Heart left ventricle (tissue), 16 donors: Measurements from ENCODE around the gene GRIN2A. TPM values are rescaled to one million over a fixed set of nuclear protein-coding genes. Genes with fewer than 3 reads are reported as not detected.

ENCODE experiments used
- ATAC-seq, 4 donors: fragments of 200-7000 bp; cut with Tn5 transposase; one replicate each; pipeline ENCODE4 v1.9.1; 2020 to 2022; ENCODE audit warnings: moderate library complexity in 4 of 4, mild to moderate bottlenecking in 3 of 4, moderate number of reproducible peaks in 1 of 4
- DNase-seq, 5 donors: peaks; one replicate each; pipeline ENCODE4 v3.0.0-alpha.2; 2020
- H3K27ac ChIP-seq, 12 donors: fragments of 200-600 bp; sonication (generic) in 4 of 12; one replicate each; pipeline versions ENCODE4 v1.5.0 to v1.8.0; 2016 to 2022; ENCODE audit warnings: mild to moderate bottlenecking in 2 of 12
- H3K27me3 ChIP-seq, 9 donors: fragments of 200-600 bp; sonication (generic) in 2 of 9; one replicate each; pipeline versions ENCODE4 v1.5.1 to v1.8.0; 2016 to 2022; ENCODE audit warnings: mild to moderate bottlenecking in 3 of 9
- H3K36me3 ChIP-seq, 9 donors: fragments of 200-600 bp; sonication (generic) in 2 of 9; one replicate each; pipeline versions ENCODE4 v1.5.0 to v1.8.0; 2018 to 2022; ENCODE audit warnings: mild to moderate bottlenecking in 2 of 9
- H3K4me1 ChIP-seq, 12 donors: fragments of 200-600 bp; sonication (generic) in 4 of 12; one replicate each; pipeline versions ENCODE4 v1.5.0 to v1.8.0; 2016 to 2022; ENCODE audit warnings: mild to moderate bottlenecking in 3 of 12
- H3K4me3 ChIP-seq, 12 donors: fragments of 200-600 bp; sonication (generic) in 4 of 12; one replicate each; pipeline versions ENCODE4 v1.5.0 to v1.8.0; 2017 to 2022; ENCODE audit warnings: mild to moderate bottlenecking in 9 of 12, moderate library complexity in 4 of 12
- H3K9me3 ChIP-seq, 12 donors: fragments of 200-600 bp; sonication (generic) in 4 of 12; one replicate each; pipeline versions ENCODE4 v1.5.0 to v1.8.0; 2016 to 2022; ENCODE audit warnings: mild to moderate bottlenecking in 1 of 12
- POLR2A ChIP-seq, 2 donors: fragments of 450-650 bp; IDR thresholded peaks; one replicate each; pipeline ENCODE4 v1.6.1; 2017; ENCODE audit warnings: antibody characterized with exemption in 2 of 2, mild to moderate bottlenecking in 2 of 2, moderate library complexity in 2 of 2
- WGBS, 4 donors: extraction: QIAGEN DNeasy Blood & Tissue Kit in 2 of 4; methylation state at CpG; one replicate each; pipeline versions ENCODE4 v1.1.5 to v1.1.7; 2013 to 2018; 5-methylcytosine and 5-hydroxymethylcytosine counted together
- intact Hi-C, 10 donors: fragments of 100-400 bp; cut with DNase I; formaldehyde crosslinking; loops; one replicate each; pipeline versions ENCODE4 v1.11.1 to v1.14.2; 2022
- polyA plus RNA-seq, 2 donors: library from polyadenylated mRNA; stranded (reverse); fragments of 200-250 nt; gene quantifications; one replicate each; pipeline ENCODE4 v1.2.3, GENCODE V29; 2013
- total RNA-seq, 9 donors: library from RNA; depleted of rRNA in 2 of 9; stranded (reverse); fragments of >200 nt in 2 of 9; fragmentation: NEBNext Ultra II Directional in 3 of 9; extraction: Animal tissue kit (Norgen Biotek cat#: 25700) in 3 of 9; gene quantifications; one replicate each; pipeline versions ENCODE4 v1.1.0 to v1.2.4, GENCODE V29; 2016 to 2023
- TF ChIP-seq, protein P1 (sequence below), 12 donors: fragments of 200-600 bp; sonication (generic) in 4 of 12; IDR thresholded peaks; one replicate each; pipeline versions ENCODE4 v1.5.0 to v1.8.0; 2018 to 2022; ENCODE audit warnings: antibody characterized with exemption in 12 of 12, mild to moderate bottlenecking in 5 of 12
- donor health status: ischemic (EF 13 %, LVEDD 7.1; RV severe dilation, severe dysfunction).
- donor health status: healthy with polysubstance abuse.
- donor health status: DM: no; HTN: yes; CAD: no.
- donor health status: DM: no; HTN: no; CAD: no.
- donor health status: ischemic (EF 25% LVEDD 6.9; RV normal size, moderate dysfunction).
- donor health status: ischemic (EF 25% LVEDD 5.7; RV mildly dilated, moderate dysfunction).
- donor health status: healthy.
- donor health status: DM: yes; HTN: yes; CAD: no.
- donor health status: ischemic (EF 35%, LVEDD 5.7; RV mildly dilated, moderate dysfunction).
- donor health status: nonischemic (EF 11% LVEDD 7.7; RV severe dilation, severe dysfunction).
- donor health status: DM: yes; HTN: yes; CAD: no.
- donor health status: PGD.
- donor health status: ischemic (EF 29% LVEDD 5.4; RV normal size, mild dysfunction).
- donor health status: nonischemic (EF 23%, LVEDD 6.1; RV moderate dilation, normal function).

GRIN2A gene
- total and polyA plus RNA-seq, 11 donors = 0.01 to 4.6 (median 2.6) TPM

DNA sequence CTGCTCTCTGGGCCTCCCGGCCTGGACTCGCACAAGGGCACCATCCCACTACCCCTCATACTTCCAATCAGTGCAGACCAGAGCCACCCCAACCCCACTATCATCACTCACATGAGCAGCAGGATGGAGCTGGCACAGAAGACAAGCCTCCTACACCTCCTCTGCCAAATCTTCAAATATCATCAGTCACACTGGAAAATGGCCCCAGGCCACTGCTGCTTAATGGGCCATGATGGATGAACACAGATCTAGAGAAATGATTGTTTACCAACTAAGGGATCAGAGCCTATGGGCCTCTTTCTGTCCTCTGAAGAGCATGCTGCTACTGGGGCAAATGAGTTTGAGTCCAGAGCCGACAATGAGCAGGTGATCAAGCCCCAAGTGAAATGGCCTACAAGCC is 165.5 kb downstream of the GRIN2A start:
- WGBS, 4 donors = 64 to 94% (median 79%) methylated on average over 3 of the region's 3 CpGs
- Histone ChIP-seq H3K36me3 (no peaks in the 10 kb centered on the region), H3K27me3 (peaks cover 0 to 32% (median 0%) of the 10 kb centered on the region in 9 donors), H3K4me3 (no peak overlapping the region), H3K27ac (no peak overlapping the region), H3K4me1 (no peaks in the 10 kb centered on the region), H3K9me3 (no peaks in the 10 kb centered on the region)
- ATAC-seq = no peak
- TF ChIP-seq, protein P1, sequence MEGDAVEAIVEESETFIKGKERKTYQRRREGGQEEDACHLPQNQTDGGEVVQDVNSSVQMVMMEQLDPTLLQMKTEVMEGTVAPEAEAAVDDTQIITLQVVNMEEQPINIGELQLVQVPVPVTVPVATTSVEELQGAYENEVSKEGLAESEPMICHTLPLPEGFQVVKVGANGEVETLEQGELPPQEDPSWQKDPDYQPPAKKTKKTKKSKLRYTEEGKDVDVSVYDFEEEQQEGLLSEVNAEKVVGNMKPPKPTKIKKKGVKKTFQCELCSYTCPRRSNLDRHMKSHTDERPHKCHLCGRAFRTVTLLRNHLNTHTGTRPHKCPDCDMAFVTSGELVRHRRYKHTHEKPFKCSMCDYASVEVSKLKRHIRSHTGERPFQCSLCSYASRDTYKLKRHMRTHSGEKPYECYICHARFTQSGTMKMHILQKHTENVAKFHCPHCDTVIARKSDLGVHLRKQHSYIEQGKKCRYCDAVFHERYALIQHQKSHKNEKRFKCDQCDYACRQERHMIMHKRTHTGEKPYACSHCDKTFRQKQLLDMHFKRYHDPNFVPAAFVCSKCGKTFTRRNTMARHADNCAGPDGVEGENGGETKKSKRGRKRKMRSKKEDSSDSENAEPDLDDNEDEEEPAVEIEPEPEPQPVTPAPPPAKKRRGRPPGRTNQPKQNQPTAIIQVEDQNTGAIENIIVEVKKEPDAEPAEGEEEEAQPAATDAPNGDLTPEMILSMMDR (IDR thresholded peaks at IDR 0.05) = no peak
- no peak for TF ChIP-seq POLR2A (IDR thresholded peaks at IDR 0.05)
- no peak for DNase-seq
- intact Hi-C loops = no loop called here

DNA sequence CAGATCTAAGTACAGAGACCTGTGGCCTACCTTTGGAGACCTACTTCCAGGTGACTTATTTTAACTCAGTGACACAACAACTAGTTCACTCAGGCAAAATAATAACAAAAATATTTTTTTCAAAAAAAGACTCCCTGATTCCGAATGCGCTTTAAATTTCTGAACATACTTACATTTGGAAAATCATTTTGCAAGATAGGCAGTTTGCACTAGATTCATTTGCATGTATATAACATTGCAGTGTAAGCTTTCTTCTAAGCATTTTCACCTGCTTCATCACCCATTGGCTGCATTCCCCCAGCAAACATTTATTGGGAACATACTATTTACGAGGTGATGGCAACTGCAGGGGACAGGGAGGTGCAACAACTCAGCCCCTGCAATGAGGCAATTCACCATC is 166.8 kb downstream of the GRIN2A start:
- no peaks in the 10 kb centered on the region for H3K4me1 ChIP-seq
- 89 to 96% (median 93%) methylated on average over 3 of the region's 3 CpGs for WGBS, 4 donors
- intact Hi-C loops = no loop called here
- no peak overlapping the region for H3K27ac ChIP-seq
- no peak overlapping the region for H3K4me3 ChIP-seq
- no peaks in the 10 kb centered on the region for H3K36me3 ChIP-seq
- no peaks in the 10 kb centered on the region for H3K9me3 ChIP-seq
- H3K27me3 ChIP-seq = peaks cover 0 to 31% (median 0%) of the 10 kb centered on the region in 9 donors
- no peak for TF ChIP-seq POLR2A (IDR thresholded peaks at IDR 0.05)
- TF ChIP-seq, protein P1 (IDR thresholded peaks at IDR 0.05) = no peak
- DNase-seq = no peak
- no peak for ATAC-seq

DNA sequence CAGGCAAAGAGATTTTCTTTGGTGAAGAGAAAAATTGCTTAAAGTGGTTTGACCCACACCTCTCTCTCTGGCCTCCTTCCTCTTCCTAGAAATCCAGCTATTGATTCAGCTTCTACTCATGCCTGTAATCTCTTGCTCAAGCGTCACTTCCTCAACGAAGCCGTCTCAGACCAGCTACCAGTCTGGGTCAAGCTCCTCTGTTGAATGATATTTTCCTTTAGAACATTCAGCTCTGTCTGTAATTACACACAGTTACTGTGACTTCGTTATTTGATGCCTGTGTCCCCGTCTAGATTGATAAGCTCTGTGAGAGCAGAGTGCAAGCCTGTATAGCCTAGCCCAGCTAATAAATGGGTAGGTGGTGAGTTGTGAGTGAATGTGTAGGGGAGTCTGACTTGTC is 168.5 kb downstream of the GRIN2A start:
- Histone ChIP-seq H3K9me3 (no peaks in the 10 kb centered on the region), H3K27me3 (peaks cover 0 to 19% (median 0%) of the 10 kb centered on the region in 9 donors), H3K27ac (no peak overlapping the region), H3K4me3 (no peak overlapping the region), H3K4me1 (no peaks in the 10 kb centered on the region), H3K36me3 (no peaks in the 10 kb centered on the region)
- intact Hi-C loops = no loop called here
- ATAC-seq (no peak), DNase-seq (no peak)
- no peak for TF ChIP-seq POLR2A (IDR thresholded peaks at IDR 0.05)
- TF ChIP-seq, protein P1 (IDR thresholded peaks at IDR 0.05) = no peak
- 32 to 40% (median 38%) methylated on average over 5 of the region's 5 CpGs for WGBS, 4 donors

DNA sequence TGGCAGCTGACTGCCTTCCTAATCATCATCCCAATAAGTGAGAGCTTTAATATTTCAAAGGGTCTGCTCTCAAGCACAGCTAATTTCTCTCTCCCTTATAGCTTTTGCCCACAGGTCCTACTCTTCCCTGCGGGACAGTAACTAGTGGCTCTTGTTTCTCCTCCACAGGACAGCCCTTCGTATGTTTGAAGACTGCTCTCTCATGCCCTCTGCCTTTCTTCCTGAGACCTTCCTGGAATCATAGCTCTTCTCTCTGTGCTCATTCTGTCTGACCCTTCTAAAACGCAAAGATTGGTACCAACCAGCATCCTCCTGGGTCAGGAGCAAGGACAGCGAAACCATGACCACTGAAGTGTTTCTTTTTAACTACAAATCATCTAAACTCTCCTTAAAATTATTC is 168.9 kb downstream of the GRIN2A start:
- TF ChIP-seq POLR2A (IDR thresholded peaks at IDR 0.05) = no peak
- TF ChIP-seq, protein P1 (IDR thresholded peaks at IDR 0.05) = peak in 5 of 12 donors; percentile 13 to 33 (median 18)
- no peak overlapping the region for H3K4me3 ChIP-seq
- intact Hi-C loops = no loop called here

More for the DNA sequence above, 168.9 kb downstream of the GRIN2A start:
- Histone ChIP-seq H3K4me1 (no peaks in the 10 kb centered on the region), H3K27ac (no peak overlapping the region), H3K9me3 (no peaks in the 10 kb centered on the region), H3K27me3 (peaks cover 0 to 19% (median 0%) of the 10 kb centered on the region in 9 donors), H3K36me3 (no peaks in the 10 kb centered on the region)
- DNase-seq = no peak
- ATAC-seq = no peak
- 61 to 69% (median 68%) methylated on average over 4 of the region's 4 CpGs for WGBS, 4 donors
